ENCODE measurements around the gene RNFT2.

RNFT2 gene

DNA sequence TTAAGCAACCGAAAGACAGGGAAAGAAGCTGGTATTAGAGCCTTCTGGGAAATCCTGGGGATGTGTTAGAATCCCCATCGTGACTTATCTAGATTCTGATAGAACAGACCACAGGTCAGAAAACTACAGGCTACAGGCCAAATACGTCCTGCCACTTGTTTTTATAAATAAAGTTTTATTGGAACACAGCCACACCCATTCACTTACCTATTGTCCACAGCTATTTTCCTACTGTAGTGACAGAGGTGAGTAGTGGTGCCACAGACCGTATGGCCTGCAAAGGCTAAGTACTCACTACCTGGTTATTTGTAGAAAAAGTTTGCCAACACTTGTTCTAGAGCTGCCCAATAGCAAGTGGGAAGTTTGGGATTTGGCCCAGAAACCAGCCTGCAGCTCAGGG lies 89.3 kb downstream of the RNFT2 start:
- DNase-seq (ENCODE audit: low read depth): no peak

DNA sequence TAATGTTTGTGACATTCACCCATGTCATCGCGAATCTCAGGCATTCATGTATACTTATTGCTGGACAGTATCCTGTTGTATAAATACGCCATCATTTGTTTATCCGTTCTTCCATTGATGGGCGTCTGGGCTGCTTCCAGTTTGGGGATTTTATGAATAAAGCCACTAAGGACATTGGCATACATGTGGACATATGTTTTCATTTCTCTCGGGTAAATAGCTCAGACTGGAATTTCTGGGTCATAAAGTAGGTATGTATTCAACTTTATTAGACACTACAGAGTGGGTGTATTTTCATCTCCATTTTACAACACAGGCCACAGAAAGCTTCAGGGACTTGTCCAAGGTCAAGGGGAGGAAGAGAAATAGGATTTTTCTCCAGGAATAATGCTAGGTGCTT lies 94.2 kb downstream of the RNFT2 start:
- DNase-seq (ENCODE audit: low read depth): no peak
- H3K4me3 ChIP-seq (ENCODE audit: low read length): no peak overlapping the region
- TF ChIP-seq, protein P1, sequence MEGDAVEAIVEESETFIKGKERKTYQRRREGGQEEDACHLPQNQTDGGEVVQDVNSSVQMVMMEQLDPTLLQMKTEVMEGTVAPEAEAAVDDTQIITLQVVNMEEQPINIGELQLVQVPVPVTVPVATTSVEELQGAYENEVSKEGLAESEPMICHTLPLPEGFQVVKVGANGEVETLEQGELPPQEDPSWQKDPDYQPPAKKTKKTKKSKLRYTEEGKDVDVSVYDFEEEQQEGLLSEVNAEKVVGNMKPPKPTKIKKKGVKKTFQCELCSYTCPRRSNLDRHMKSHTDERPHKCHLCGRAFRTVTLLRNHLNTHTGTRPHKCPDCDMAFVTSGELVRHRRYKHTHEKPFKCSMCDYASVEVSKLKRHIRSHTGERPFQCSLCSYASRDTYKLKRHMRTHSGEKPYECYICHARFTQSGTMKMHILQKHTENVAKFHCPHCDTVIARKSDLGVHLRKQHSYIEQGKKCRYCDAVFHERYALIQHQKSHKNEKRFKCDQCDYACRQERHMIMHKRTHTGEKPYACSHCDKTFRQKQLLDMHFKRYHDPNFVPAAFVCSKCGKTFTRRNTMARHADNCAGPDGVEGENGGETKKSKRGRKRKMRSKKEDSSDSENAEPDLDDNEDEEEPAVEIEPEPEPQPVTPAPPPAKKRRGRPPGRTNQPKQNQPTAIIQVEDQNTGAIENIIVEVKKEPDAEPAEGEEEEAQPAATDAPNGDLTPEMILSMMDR (IDR thresholded peaks at IDR 0.05; ENCODE audit: insufficient read depth, low read depth, low read length, missing control alignments): no peak

More for the DNA sequence above, 89.3 kb downstream of the RNFT2 start:
- no peak overlapping the region for H3K4me3 ChIP-seq (ENCODE audit: low read length)
- TF ChIP-seq, protein P1 (IDR thresholded peaks at IDR 0.05; ENCODE audit: insufficient read depth, low read depth, low read length, missing control alignments): no peak

DNA sequence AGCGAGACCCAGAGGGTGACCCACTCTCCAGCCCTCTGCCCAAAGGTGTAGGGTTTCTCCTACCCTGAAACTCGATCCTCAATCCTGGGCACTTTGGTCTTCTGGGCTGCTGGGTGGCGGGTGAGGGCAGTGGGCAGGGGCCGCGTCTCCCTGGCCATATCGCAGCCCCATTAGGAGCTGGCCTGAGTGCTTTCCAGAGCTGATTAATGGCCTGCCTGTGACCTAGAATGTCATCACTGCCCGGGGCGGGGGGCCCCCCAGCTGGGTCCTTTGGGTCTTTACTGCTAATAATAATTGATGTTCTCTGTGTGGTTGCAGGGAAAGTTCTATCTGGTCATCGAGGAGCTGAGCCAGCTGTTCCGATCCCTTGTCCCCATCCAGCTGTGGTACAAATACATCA lies 95.4 kb downstream of the RNFT2 start:
- TF ChIP-seq, protein P1 (IDR thresholded peaks at IDR 0.05; ENCODE audit: insufficient read depth, low read depth, low read length, missing control alignments): no peak
- DNase-seq (ENCODE audit: low read depth): no peak
- no peak overlapping the region for H3K4me3 ChIP-seq (ENCODE audit: low read length)

DNA sequence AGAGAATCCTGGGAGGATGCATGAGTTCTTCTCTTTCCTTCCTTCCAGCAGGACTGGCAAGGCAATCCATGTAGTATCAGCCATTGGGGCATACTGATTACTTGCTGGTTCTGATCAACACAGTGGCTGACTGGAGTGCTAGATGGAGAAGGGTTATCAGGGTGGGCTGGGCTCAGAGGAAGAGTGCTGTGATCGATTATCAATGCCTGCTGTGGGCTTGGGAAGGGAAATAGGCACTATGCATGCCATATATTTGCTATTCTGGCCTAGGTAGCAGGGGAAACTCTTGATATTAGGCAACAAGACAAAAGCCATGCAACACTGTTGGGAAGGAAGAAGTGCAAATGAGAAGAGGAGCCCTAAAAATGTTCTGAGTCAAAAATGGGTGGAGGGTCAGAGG lies 97.4 kb downstream of the RNFT2 start:
- no peak for DNase-seq (ENCODE audit: low read depth)
- TF ChIP-seq, protein P1 (IDR thresholded peaks at IDR 0.05; ENCODE audit: insufficient read depth, low read depth, low read length, missing control alignments): no peak
- H3K4me3 ChIP-seq (ENCODE audit: low read length): no peak overlapping the region

DNA sequence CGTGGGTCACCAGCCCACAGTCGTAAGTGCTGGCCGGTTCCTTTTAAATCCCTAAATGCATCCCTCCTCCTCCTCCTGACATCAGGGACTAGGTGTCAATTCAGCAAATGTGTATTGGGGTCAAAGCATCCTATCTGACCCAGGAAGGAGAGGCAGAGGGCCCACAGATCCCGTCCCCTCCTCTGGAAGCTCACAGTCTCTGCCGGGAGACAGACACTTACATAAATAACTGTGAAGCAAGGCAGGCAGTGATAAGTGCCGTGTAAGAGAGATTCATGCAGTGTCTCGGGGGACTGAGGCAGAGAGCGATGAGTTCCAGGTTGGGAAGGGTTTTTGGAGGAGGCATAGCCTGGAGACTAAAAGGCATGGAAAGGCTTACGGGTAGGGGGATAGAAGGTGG lies 99.0 kb downstream of the RNFT2 start:
- H3K4me3 ChIP-seq (ENCODE audit: low read length): no peak overlapping the region
- TF ChIP-seq, protein P1 (IDR thresholded peaks at IDR 0.05; ENCODE audit: insufficient read depth, low read depth, low read length, missing control alignments): no peak
- no peak for DNase-seq (ENCODE audit: low read depth)

DNA sequence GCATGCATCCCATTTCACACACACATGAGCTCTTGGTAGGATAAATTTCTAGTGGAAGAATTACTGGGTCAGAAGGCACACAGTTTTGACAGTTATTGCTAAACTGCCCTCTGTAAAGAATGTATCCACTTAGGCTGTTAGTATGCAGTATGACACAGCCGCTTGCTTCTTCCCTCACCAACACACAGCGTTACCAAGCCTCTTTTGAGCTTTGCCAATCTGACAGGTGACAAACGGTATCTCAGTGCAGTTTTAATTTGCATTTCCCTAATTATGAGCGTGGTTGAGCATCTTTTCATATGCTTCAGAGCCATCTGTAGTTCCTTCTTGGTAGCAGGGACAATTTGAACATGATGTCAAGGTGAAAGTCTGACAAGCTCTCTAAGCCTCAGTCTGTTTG lies 100.2 kb downstream of the RNFT2 start:
- no peak overlapping the region for H3K4me3 ChIP-seq (ENCODE audit: low read length)
- DNase-seq (ENCODE audit: low read depth): no peak
- TF ChIP-seq, protein P1 (IDR thresholded peaks at IDR 0.05; ENCODE audit: insufficient read depth, low read depth, low read length, missing control alignments): no peak

DNA sequence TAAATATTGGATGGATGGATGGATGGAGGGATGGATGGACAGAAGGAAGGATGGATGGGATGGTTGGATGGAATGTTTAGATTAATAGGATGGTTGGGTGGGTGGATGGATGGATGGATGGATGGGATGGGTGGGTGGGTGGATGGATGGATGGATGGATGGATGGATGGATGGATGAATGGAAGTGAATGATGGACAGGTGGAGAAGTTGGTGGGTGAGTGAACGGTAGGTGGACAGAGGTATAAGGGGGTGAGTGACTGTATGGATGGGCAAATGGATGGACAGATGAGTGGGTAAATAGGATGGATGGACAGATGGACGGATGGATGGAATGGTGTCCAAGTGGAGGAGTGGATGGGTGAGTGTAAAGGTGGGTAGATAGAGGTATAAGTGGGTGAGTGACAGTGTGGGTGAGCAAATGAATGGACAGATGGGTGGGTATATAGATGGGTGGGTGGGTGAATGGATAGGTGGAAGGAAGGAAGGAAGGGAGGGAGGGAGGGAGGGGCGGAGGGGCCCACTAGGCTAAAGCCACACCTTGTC lies 101.2 kb downstream of the RNFT2 start:
- H3K4me3 ChIP-seq (ENCODE audit: low read length): no peak overlapping the region
- DNase-seq (ENCODE audit: low read depth): no peak
- TF ChIP-seq, protein P1 (IDR thresholded peaks at IDR 0.05; ENCODE audit: insufficient read depth, low read depth, low read length, missing control alignments): no peak
